H1 (cell line): Measurements from ENCODE around the gene MSI2. TPM values are rescaled to one million over a fixed set of nuclear protein-coding genes. Genes with fewer than 3 reads are reported as not detected.

Experiments
- CTCF ChIA-PET: fragments of 300-600 bp; sonication (Branson Sonifier 250); formaldehyde crosslinking; loops from one replicate; lab custom pipeline; 2021; ENCODE audit not compliant: partially characterized antibody; lab: Charles Lee
- POLR2A ChIA-PET: fragments of 300-600 bp; sonication (Branson Sonifier 250); formaldehyde crosslinking; loops from one replicate; lab custom pipeline; 2021; ENCODE audit warnings: inconsistent platforms; ENCODE audit not compliant: partially characterized antibody; lab: Charles Lee
- DNase-seq, 2 experiments: peaks; one replicate each; pipeline versions ENCODE4 v3.0.0 to v3.0.0-alpha.2; 2010 to 2022; ENCODE audit warnings: low spot score in 2 of 2, low read depth in 1 of 2, mixed read lengths in 1 of 2
- FAIRE-seq: peaks from 2 replicates; lab custom pipeline; 2011; peaks lifted over from hg19 to GRCh38; lab: Jason Lieb, UNC
- H2AFZ ChIP-seq: 2 replicates; pipeline ENCODE4 v1.8.1; 2012; ENCODE audit warnings: low read length, inconsistent platforms
- H2AK5ac ChIP-seq: 2 replicates; pipeline ENCODE4 v1.6.1; 2013; ENCODE audit warnings: low read depth, low read length
- H2BK120ac ChIP-seq: replicated peaks from 2 replicates; pipeline ENCODE3; 2013; ENCODE audit warnings: low read depth, low read length, inconsistent platforms
- H2BK12ac ChIP-seq: 2 replicates; pipeline ENCODE4 v1.6.1; 2013; ENCODE audit warnings: low read depth, low read length
- H2BK15ac ChIP-seq: 2 replicates; pipeline ENCODE4 v1.6.1; 2013; ENCODE audit warnings: low read length
- H2BK20ac ChIP-seq: 2 replicates; pipeline ENCODE4 v1.6.1; 2013; ENCODE audit warnings: low read length
- H2BK5ac ChIP-seq: 2 replicates; pipeline ENCODE4 v1.6.1; 2013; ENCODE audit warnings: low read depth, low read length
- H3K14ac ChIP-seq: 2 replicates; pipeline ENCODE4 v1.6.1; 2013; ENCODE audit warnings: inconsistent platforms; ENCODE audit not compliant: insufficient read length
- H3K18ac ChIP-seq: 2 replicates; pipeline ENCODE4 v1.6.1; 2013; ENCODE audit warnings: low read length; ENCODE audit errors: extremely low read depth
- H3K23ac ChIP-seq: 2 replicates; pipeline ENCODE4 v1.6.1; 2013; ENCODE audit warnings: inconsistent platforms; ENCODE audit not compliant: insufficient read length
- H3K23me2 ChIP-seq: 2 replicates; pipeline ENCODE4 v1.6.1; 2013; ENCODE audit warnings: low read depth, low read length
- H3K27ac ChIP-seq: 2 replicates; pipeline ENCODE4 v1.6.1; 2011; ENCODE audit warnings: low read depth, low read length, inconsistent platforms
- H3K27me3 ChIP-seq, 4 experiments: replicated peaks in 1 of 4; 1 replicate in 1 of 4; 2 replicates in 3 of 4; pipeline versions ENCODE4 v1.6.1 to v1.8.1; 2011 to 2013; ENCODE audit warnings: low read length in 3 of 4, mild to moderate bottlenecking in 3 of 4, inconsistent platforms in 2 of 4, mixed read lengths in 2 of 4, moderate library complexity in 1 of 4; ENCODE audit not compliant: control insufficient read depth in 3 of 4, insufficient read depth in 3 of 4; ENCODE audit errors: extremely low read depth in 1 of 4
- H3K36me3 ChIP-seq, 4 experiments: 2 replicates each; pipeline versions ENCODE4 v1.6.1 to v1.8.1; 2011 to 2013; ENCODE audit warnings: mild to moderate bottlenecking in 4 of 4, low read length in 3 of 4, moderate library complexity in 2 of 4, control low read depth in 1 of 4, inconsistent platforms in 1 of 4; ENCODE audit not compliant: insufficient read depth in 4 of 4, control insufficient read depth in 2 of 4
- H3K4ac ChIP-seq: replicated peaks from 2 replicates; pipeline ENCODE3; 2013; ENCODE audit warnings: low read length, low read depth, mixed read lengths, inconsistent platforms; ENCODE audit not compliant: insufficient read length
- H3K4me1 ChIP-seq, 4 experiments: replicated peaks in 1 of 4; 1 replicate in 1 of 4; 2 replicates in 3 of 4; pipeline versions ENCODE4 v1.6.1 to v1.8.1; 2011 to 2013; ENCODE audit warnings: low read length in 3 of 4, inconsistent platforms in 2 of 4, mixed read lengths in 1 of 4; ENCODE audit not compliant: insufficient read depth in 4 of 4, control insufficient read depth in 3 of 4
- H3K4me2 ChIP-seq, 2 experiments: 2 replicates each; pipeline versions ENCODE4 v1.6.1 to v1.8.1; 2011 to 2013; ENCODE audit warnings: low read depth in 2 of 2, low read length in 2 of 2, control low read depth in 1 of 2, inconsistent platforms in 1 of 2, mild to moderate bottlenecking in 1 of 2; ENCODE audit not compliant: insufficient read depth in 1 of 2
- H3K4me3 ChIP-seq, 4 experiments: fragments of 200-600, 300-600 bp in 1 of 4; sonication (generic), shearing (Covaris generic), sonication (Bioruptor Twin) in 1 of 4; 2 replicates each; pipeline versions ENCODE4 v1.5.1 to v1.8.1; 2011 to 2016; ENCODE audit warnings: low read length in 4 of 4, low read depth in 3 of 4, control low read depth in 2 of 4, inconsistent platforms in 2 of 4, mild to moderate bottlenecking in 2 of 4, mixed read lengths in 1 of 4, moderate library complexity in 1 of 4; ENCODE audit not compliant: insufficient read depth in 2 of 4; ENCODE audit errors: extremely low read depth in 1 of 4
- H3K56ac ChIP-seq: replicated peaks from 2 replicates; pipeline ENCODE3; 2013; ENCODE audit warnings: low read depth, mild to moderate bottlenecking, mixed read lengths, low read length, inconsistent platforms; ENCODE audit not compliant: insufficient read length
- H3K79me1 ChIP-seq: 2 replicates; pipeline ENCODE4 v1.6.1; 2013; ENCODE audit warnings: low read depth, low read length, control low read depth
- H3K79me2 ChIP-seq, 2 experiments: 2 replicates each; pipeline versions ENCODE4 v1.6.1 to v1.8.1; 2012 to 2013; ENCODE audit warnings: low read length in 2 of 2, mild to moderate bottlenecking in 2 of 2, inconsistent platforms in 1 of 2; ENCODE audit not compliant: insufficient read depth in 2 of 2, control insufficient read depth in 1 of 2
- H3K9ac ChIP-seq, 4 experiments: replicated peaks in 1 of 4; 1 replicate in 1 of 4; 2 replicates in 3 of 4; pipeline versions ENCODE4 v1.6.1 to v1.8.1; 2011 to 2013; ENCODE audit warnings: low read depth in 3 of 4, low read length in 3 of 4, control low read depth in 2 of 4, mild to moderate bottlenecking in 2 of 4, moderate library complexity in 2 of 4, inconsistent platforms in 1 of 4; ENCODE audit errors: extremely low read depth in 1 of 4
- H3K9me3 ChIP-seq, 2 experiments: 2 replicates each; pipeline versions ENCODE4 v1.6.1 to v1.8.1; 2012 to 2013; ENCODE audit warnings: mild to moderate bottlenecking in 2 of 2, moderate library complexity in 2 of 2, control low read depth in 1 of 2, inconsistent platforms in 1 of 2, low read depth in 1 of 2, low read length in 1 of 2, mixed read lengths in 1 of 2; ENCODE audit not compliant: insufficient read depth in 2 of 2
- H4K20me1 ChIP-seq, 2 experiments: replicated peaks in 1 of 2; 2 replicates each; pipeline versions ENCODE3 to v1.8.1; 2011 to 2013; ENCODE audit warnings: inconsistent platforms in 2 of 2, low read length in 2 of 2, mild to moderate bottlenecking in 1 of 2; ENCODE audit not compliant: insufficient read depth in 2 of 2, control insufficient read depth in 1 of 2
- H4K5ac ChIP-seq: 2 replicates; pipeline ENCODE4 v1.6.1; 2013; ENCODE audit warnings: low read length, low read depth, mixed read lengths, inconsistent platforms; ENCODE audit not compliant: insufficient read length
- H4K8ac ChIP-seq: 2 replicates; pipeline ENCODE4 v1.8.0; 2013; ENCODE audit warnings: mild to moderate bottlenecking, moderate library complexity, low read length, inconsistent platforms; ENCODE audit not compliant: insufficient read depth; ENCODE audit errors: extremely low read depth
- H4K91ac ChIP-seq: replicated peaks from 2 replicates; pipeline ENCODE3; 2013; ENCODE audit warnings: low read length, mixed read lengths, inconsistent platforms; ENCODE audit not compliant: insufficient read length
- CBX5 ChIP-seq: fragments of 300-800, 300-1000 bp; sonication (generic); IDR thresholded peaks from 2 replicates; pipeline ENCODE4 v1.7.1; 2016; ENCODE audit warnings: antibody characterized with exemption, low read length, low read depth
- GABPA ChIP-seq: IDR thresholded peaks from 2 replicates; pipeline ENCODE4 v1.6.1; 2011; ENCODE audit warnings: mild to moderate bottlenecking, low read length, moderate library complexity, borderline replicate concordance; ENCODE audit not compliant: insufficient read depth
- MAFK ChIP-seq: IDR thresholded peaks from 2 replicates; pipeline ENCODE4 v1.6.1; 2012; ENCODE audit warnings: low read depth, mild to moderate bottlenecking, improper control_type of control experiment, low read length
- NRF1 ChIP-seq: IDR thresholded peaks from 2 replicates; pipeline ENCODE4 v1.6.1; 2011; ENCODE audit warnings: mild to moderate bottlenecking, low read depth, low read length, improper control_type of control experiment
- TBP ChIP-seq: IDR thresholded peaks from 2 replicates; pipeline ENCODE4 v1.6.1; 2011; ENCODE audit warnings: low read depth, low read length, improper control_type of control experiment
- WGBS, 2 experiments: shearing (Covaris generic) in 1 of 2; methylation state at CpG; one replicate each; pipeline versions ENCODE4 v1.1.6 to v1.1.7; 2013 to 2015; ENCODE audit warnings: low lambda C conversion rate in 2 of 2, mixed read lengths in 2 of 2, inconsistent platforms in 1 of 2, low coverage in 1 of 2, missing lambda C conversion rate in 1 of 2; ENCODE audit not compliant: insufficient replicate concordance in 2 of 2, insufficient coverage in 1 of 2, insufficient read length in 1 of 2; ENCODE audit errors: extremely low coverage in 1 of 2, missing lambda C conversion rate in 1 of 2; 5-methylcytosine and 5-hydroxymethylcytosine counted together
- polyA plus RNA-seq, 7 experiments: library from polyadenylated mRNA; depleted of rRNA in 3 of 7; stranded (reverse) in 5 of 7; unstranded in 2 of 7; fragments of >200 nt in 5 of 7; fragments of 200-250 nt in 2 of 7; gene quantifications; 1 replicate in 5 of 7; 2 replicates in 1 of 7; 4 replicates in 1 of 7; pipeline versions ENCODE4 v1.2.1 to v1.2.3, GENCODE V29; 2011 to 2013; ENCODE audit warnings: missing spikeins in 2 of 7, mixed read lengths in 2 of 7
- total RNA-seq: library from RNA; stranded (reverse); fragmentation: NEBNext Ultra II Directional; extraction: Animal tissue kit (Norgen Biotek cat#: 25700); gene quantifications from 2 replicates; pipeline ENCODE4 v1.2.1, GENCODE V29; 2021

The MSI2 gene
- total and polyA plus RNA-seq, 2 of the 8 experiments (the other 6 are each of a cell fraction or from before 2014, with no cell fraction given) = 36.7 to 80.6 TPM

DNA sequence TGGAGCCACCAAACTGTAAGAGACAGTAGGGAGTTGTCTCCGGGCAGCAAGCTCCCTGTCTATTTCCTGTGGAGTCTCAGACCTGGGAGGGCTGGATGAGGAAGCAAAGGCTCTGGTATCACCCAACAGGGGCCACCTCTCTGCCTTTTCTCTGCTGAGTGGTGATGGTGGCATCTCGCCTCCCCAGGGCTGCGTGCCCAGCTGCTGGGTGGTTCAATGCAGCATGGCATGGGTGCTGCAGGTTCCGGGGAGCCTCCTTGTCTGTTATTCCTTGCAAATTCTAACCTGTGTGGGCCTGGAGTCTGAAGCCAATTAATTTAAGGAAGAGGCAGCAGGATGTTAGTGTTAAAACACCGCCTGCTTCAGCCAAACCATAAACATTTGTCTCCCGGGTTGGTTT is 410.6 kb downstream of the MSI2 start:
- TF ChIP-seq TBP (no peak), GABPA (no peak), CBX5 (no peak), MAFK (no peak), NRF1 (no peak)
- no peak overlapping the region for H2BK15ac ChIP-seq
- H2BK12ac ChIP-seq = no peak overlapping the region
- no peak overlapping the region for H3K4ac ChIP-seq
- no peak for FAIRE-seq
- H3K18ac ChIP-seq = no peak overlapping the region
- H4K5ac ChIP-seq = no peak overlapping the region
- H3K56ac ChIP-seq = no peak overlapping the region
- H3K4me2 ChIP-seq = no peak overlapping the region
- no peak overlapping the region for H2AK5ac ChIP-seq
- no peak overlapping the region for H3K4me3 ChIP-seq
- no peaks in the 10 kb centered on the region for H3K27me3 ChIP-seq
- H3K23ac ChIP-seq = no peak overlapping the region
- no peak overlapping the region for H3K14ac ChIP-seq
- no peak overlapping the region for H3K9ac ChIP-seq
- H2AFZ ChIP-seq = no peak overlapping the region
- H2BK120ac ChIP-seq = no peak overlapping the region
- H2BK5ac ChIP-seq = no peak overlapping the region
- H4K8ac ChIP-seq = no peak overlapping the region
- CTCF ChIA-PET = interaction anchor here (0.6 to 2.3 kb wide), 5 partner anchors 9 to 482 kb away, joined by 3 to 11 read pairs (median 3); no protein-coding TSS in a partner anchor
- POLR2A ChIA-PET = interaction anchor here (2.6 kb wide), 1 partner anchor 17 kb away, joined by 7 read pairs; no protein-coding TSS in a partner anchor
- no peaks in the 10 kb centered on the region for H3K79me2 ChIP-seq
- no peak overlapping the region for H3K27ac ChIP-seq
- H3K36me3 ChIP-seq = no peaks in the 10 kb centered on the region
- H2BK20ac ChIP-seq = no peak overlapping the region
- no peaks in the 10 kb centered on the region for H3K79me1 ChIP-seq
- 90% methylated on average over 6 of the region's 6 CpGs; no CpG with 5 or more reads in 1 of the 2 experiments for WGBS, 2 experiments
- H3K9me3 ChIP-seq = no peaks in the 10 kb centered on the region
- no peak overlapping the region for H4K91ac ChIP-seq
- peaks cover 2% of the 10 kb centered on the region; the same call in 1 of the 2 replicates for H3K23me2 ChIP-seq
- DNase-seq = peak in 1 of 2 experiments; percentile 27
- H4K20me1 ChIP-seq = no peaks in the 10 kb centered on the region
- peaks cover 14 to 21% (median 18%) of the 10 kb centered on the region in 4 experiments for H3K4me1 ChIP-seq
